Measurements from ENCODE around the gene MALAT1. TPM values are rescaled to one million over a fixed set of nuclear protein-coding genes. Genes with fewer than 3 reads are reported as not detected.

The MALAT1 gene
- total and polyA plus RNA-seq, 2 of the 13 experiments (the other 11 are each of a cell fraction or from before 2014, with no cell fraction given), result 143 to 1,237 TPM

DNA sequence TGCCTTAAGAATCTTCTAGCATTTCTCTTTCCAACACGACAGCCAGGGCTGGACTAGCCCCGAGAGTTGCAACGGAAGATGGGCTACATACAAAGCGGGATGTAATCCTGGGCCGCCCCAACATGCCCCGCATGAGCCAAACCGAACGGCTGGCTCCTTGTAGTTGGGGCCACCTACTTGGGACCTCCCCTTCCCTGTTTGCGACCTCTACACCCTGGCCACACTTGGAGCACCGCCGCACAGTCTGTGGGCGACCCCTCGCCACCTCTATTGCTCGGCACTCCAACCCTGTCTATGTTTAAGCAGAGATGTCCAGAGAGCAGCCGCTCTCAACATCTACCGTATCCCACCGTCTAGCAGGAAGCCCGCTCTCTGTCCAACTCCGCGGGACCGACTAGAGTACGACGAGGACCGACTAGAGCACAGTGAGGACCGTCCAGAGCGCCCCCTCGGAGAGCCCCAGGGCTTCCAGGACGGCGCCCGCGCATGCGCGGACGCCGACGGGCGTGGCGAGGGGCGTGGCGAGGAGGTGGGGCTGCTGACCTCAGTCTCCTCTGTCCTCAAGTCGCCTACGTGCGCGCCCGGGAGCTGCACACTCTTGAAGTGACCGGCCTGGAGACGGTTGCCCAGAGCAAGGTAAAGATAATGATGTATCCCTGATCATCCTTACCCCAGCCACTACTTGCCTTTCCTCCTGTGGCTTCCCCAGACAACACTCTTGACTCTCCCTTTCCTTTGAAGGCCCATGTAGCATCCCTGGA is 44.0 kb upstream of the MALAT1 start (continued):
- TF ChIP-seq, protein P1, sequence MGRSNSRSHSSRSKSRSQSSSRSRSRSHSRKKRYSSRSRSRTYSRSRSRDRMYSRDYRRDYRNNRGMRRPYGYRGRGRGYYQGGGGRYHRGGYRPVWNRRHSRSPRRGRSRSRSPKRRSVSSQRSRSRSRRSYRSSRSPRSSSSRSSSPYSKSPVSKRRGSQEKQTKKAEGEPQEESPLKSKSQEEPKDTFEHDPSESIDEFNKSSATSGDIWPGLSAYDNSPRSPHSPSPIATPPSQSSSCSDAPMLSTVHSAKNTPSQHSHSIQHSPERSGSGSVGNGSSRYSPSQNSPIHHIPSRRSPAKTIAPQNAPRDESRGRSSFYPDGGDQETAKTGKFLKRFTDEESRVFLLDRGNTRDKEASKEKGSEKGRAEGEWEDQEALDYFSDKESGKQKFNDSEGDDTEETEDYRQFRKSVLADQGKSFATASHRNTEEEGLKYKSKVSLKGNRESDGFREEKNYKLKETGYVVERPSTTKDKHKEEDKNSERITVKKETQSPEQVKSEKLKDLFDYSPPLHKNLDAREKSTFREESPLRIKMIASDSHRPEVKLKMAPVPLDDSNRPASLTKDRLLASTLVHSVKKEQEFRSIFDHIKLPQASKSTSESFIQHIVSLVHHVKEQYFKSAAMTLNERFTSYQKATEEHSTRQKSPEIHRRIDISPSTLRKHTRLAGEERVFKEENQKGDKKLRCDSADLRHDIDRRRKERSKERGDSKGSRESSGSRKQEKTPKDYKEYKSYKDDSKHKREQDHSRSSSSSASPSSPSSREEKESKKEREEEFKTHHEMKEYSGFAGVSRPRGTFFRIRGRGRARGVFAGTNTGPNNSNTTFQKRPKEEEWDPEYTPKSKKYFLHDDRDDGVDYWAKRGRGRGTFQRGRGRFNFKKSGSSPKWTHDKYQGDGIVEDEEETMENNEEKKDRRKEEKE (IDR thresholded peaks at IDR 0.05), result no peak
- TF ChIP-seq ARHGAP35 (CRISPR knock-in tag; IDR thresholded peaks at IDR 0.05; ENCODE audit: borderline replicate concordance) (no peak), ZNF83 (CRISPR knock-in tag; IDR thresholded peaks at IDR 0.05; ENCODE audit: borderline replicate concordance) (no peak), U2AF1 (optimal IDR thresholded peaks at IDR 0.05; ENCODE audit: low read depth, low read length) (no peak), ISX (CRISPR knock-in tag; conservative IDR thresholded peaks at IDR 0.05) (no peak), PHF8 (CRISPR knock-in tag; IDR thresholded peaks at IDR 0.05) (peak; percentile 65), ZNF891 (CRISPR knock-in tag; IDR thresholded peaks at IDR 0.05) (no peak; the same call in 1 of the 2 replicates), GATAD1 (CRISPR knock-in tag; IDR thresholded peaks at IDR 0.05) (no peak), SMARCE1 (IDR thresholded peaks at IDR 0.05; ENCODE audit: borderline replicate concordance) (no peak)
- TF ChIP-seq, protein P2, sequence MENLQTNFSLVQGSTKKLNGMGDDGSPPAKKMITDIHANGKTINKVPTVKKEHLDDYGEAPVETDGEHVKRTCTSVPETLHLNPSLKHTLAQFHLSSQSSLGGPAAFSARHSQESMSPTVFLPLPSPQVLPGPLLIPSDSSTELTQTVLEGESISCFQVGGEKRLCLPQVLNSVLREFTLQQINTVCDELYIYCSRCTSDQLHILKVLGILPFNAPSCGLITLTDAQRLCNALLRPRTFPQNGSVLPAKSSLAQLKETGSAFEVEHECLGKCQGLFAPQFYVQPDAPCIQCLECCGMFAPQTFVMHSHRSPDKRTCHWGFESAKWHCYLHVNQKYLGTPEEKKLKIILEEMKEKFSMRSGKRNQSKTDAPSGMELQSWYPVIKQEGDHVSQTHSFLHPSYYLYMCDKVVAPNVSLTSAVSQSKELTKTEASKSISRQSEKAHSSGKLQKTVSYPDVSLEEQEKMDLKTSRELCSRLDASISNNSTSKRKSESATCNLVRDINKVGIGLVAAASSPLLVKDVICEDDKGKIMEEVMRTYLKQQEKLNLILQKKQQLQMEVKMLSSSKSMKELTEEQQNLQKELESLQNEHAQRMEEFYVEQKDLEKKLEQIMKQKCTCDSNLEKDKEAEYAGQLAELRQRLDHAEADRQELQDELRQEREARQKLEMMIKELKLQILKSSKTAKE (CRISPR knock-in tag; IDR thresholded peaks at IDR 0.05; ENCODE audit: borderline replicate concordance), result no peak
- TF ChIP-seq, protein P3, sequence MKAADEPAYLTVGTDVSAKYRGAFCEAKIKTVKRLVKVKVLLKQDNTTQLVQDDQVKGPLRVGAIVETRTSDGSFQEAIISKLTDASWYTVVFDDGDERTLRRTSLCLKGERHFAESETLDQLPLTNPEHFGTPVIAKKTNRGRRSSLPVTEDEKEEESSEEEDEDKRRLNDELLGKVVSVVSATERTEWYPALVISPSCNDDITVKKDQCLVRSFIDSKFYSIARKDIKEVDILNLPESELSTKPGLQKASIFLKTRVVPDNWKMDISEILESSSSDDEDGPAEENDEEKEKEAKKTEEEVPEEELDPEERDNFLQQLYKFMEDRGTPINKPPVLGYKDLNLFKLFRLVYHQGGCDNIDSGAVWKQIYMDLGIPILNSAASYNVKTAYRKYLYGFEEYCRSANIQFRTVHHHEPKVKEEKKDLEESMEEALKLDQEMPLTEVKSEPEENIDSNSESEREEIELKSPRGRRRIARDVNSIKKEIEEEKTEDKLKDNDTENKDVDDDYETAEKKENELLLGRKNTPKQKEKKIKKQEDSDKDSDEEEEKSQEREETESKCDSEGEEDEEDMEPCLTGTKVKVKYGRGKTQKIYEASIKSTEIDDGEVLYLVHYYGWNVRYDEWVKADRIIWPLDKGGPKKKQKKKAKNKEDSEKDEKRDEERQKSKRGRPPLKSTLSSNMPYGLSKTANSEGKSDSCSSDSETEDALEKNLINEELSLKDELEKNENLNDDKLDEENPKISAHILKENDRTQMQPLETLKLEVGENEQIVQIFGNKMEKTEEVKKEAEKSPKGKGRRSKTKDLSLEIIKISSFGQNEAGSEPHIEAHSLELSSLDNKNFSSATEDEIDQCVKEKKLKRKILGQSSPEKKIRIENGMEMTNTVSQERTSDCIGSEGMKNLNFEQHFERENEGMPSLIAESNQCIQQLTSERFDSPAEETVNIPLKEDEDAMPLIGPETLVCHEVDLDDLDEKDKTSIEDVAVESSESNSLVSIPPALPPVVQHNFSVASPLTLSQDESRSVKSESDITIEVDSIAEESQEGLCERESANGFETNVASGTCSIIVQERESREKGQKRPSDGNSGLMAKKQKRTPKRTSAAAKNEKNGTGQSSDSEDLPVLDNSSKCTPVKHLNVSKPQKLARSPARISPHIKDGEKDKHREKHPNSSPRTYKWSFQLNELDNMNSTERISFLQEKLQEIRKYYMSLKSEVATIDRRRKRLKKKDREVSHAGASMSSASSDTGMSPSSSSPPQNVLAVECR (CRISPR knock-in tag; IDR thresholded peaks at IDR 0.05; ENCODE audit: borderline replicate concordance), result peak; percentile 50; the same call in 1 of the 2 replicates
- TF ChIP-seq, protein P4, sequence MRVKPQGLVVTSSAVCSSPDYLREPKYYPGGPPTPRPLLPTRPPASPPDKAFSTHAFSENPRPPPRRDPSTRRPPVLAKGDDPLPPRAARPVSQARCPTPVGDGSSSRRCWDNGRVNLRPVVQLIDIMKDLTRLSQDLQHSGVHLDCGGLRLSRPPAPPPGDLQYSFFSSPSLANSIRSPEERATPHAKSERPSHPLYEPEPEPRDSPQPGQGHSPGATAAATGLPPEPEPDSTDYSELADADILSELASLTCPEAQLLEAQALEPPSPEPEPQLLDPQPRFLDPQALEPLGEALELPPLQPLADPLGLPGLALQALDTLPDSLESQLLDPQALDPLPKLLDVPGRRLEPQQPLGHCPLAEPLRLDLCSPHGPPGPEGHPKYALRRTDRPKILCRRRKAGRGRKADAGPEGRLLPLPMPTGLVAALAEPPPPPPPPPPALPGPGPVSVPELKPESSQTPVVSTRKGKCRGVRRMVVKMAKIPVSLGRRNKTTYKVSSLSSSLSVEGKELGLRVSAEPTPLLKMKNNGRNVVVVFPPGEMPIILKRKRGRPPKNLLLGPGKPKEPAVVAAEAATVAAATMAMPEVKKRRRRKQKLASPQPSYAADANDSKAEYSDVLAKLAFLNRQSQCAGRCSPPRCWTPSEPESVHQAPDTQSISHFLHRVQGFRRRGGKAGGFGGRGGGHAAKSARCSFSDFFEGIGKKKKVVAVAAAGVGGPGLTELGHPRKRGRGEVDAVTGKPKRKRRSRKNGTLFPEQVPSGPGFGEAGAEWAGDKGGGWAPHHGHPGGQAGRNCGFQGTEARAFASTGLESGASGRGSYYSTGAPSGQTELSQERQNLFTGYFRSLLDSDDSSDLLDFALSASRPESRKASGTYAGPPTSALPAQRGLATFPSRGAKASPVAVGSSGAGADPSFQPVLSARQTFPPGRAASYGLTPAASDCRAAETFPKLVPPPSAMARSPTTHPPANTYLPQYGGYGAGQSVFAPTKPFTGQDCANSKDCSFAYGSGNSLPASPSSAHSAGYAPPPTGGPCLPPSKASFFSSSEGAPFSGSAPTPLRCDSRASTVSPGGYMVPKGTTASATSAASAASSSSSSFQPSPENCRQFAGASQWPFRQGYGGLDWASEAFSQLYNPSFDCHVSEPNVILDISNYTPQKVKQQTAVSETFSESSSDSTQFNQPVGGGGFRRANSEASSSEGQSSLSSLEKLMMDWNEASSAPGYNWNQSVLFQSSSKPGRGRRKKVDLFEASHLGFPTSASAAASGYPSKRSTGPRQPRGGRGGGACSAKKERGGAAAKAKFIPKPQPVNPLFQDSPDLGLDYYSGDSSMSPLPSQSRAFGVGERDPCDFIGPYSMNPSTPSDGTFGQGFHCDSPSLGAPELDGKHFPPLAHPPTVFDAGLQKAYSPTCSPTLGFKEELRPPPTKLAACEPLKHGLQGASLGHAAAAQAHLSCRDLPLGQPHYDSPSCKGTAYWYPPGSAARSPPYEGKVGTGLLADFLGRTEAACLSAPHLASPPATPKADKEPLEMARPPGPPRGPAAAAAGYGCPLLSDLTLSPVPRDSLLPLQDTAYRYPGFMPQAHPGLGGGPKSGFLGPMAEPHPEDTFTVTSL (CRISPR knock-in tag; IDR thresholded peaks at IDR 0.05; ENCODE audit: borderline replicate concordance), result no peak

Measured in HepG2 (cell line).